ENCODE results near the gene ALK.

DNA sequence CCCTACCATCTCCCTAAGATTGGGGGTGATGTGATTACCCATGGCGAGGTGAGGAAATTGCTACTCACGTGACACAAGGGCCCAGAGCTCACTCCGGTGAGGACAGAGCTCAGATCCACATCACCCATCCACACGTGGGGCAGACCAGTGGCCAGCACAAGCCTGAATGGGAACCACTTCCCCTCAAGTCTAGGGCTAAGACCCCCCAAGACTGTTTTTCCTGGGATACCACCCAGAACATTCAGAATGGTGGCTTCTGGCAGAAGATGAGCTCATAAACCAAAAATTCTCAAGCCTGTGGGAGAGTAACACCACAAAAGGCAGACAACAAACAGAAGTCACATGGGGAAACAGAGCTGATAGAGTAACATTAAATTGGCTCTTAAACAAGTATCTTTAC lies 321.4 kb downstream of the ALK start:
- TF ChIP-seq, protein P1, sequence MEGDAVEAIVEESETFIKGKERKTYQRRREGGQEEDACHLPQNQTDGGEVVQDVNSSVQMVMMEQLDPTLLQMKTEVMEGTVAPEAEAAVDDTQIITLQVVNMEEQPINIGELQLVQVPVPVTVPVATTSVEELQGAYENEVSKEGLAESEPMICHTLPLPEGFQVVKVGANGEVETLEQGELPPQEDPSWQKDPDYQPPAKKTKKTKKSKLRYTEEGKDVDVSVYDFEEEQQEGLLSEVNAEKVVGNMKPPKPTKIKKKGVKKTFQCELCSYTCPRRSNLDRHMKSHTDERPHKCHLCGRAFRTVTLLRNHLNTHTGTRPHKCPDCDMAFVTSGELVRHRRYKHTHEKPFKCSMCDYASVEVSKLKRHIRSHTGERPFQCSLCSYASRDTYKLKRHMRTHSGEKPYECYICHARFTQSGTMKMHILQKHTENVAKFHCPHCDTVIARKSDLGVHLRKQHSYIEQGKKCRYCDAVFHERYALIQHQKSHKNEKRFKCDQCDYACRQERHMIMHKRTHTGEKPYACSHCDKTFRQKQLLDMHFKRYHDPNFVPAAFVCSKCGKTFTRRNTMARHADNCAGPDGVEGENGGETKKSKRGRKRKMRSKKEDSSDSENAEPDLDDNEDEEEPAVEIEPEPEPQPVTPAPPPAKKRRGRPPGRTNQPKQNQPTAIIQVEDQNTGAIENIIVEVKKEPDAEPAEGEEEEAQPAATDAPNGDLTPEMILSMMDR (IDR thresholded peaks at IDR 0.05): no peak
- TF ChIP-seq POLR2AphosphoS5 (IDR thresholded peaks at IDR 0.05) (no peak), EP300 (IDR thresholded peaks at IDR 0.05) (no peak), POLR2A (IDR thresholded peaks at IDR 0.05) (no peak)
